Esophagus muscularis mucosa (tissue), 4 donors: ENCODE results near the gene NRCAM. TPM values are rescaled to one million over a fixed set of nuclear protein-coding genes. Genes with fewer than 3 reads are reported as not detected.

Experiments
- DNase-seq: peaks from one replicate; pipeline ENCODE4 v3.0.0-alpha.2; 2017; ENCODE audit errors: extremely low spot score
- H3K27ac ChIP-seq, 4 donors: fragments of 200-600 bp; sonication (generic); replicated peaks in 1 of 4; 1 replicate in 3 of 4; 2 replicates in 1 of 4; pipeline ENCODE4 v1.5.1; 2016 to 2019; ENCODE audit warnings: mild to moderate bottlenecking in 1 of 4
- H3K27me3 ChIP-seq, 4 donors: fragments of 200-600 bp; sonication (generic); one replicate each; pipeline versions ENCODE4 v1.5.1 to v1.6.0; 2016 to 2019
- H3K36me3 ChIP-seq, 4 donors: fragments of 200-600 bp; sonication (generic); one replicate each; pipeline ENCODE4 v1.5.1; 2016 to 2019
- H3K4me1 ChIP-seq, 4 donors: fragments of 200-600 bp; sonication (generic); one replicate each; pipeline ENCODE4 v1.5.1; 2016 to 2019
- H3K4me3 ChIP-seq, 4 donors: fragments of 200-600 bp; sonication (generic); 1 replicate in 2 of 4; 2 replicates in 2 of 4; pipeline ENCODE4 v1.5.1; 2016 to 2019; ENCODE audit warnings: mild to moderate bottlenecking in 4 of 4, moderate library complexity in 1 of 4
- H3K9me3 ChIP-seq, 4 donors: fragments of 200-600 bp; sonication (generic); 1 replicate in 3 of 4; 2 replicates in 1 of 4; pipeline ENCODE4 v1.5.1; 2016 to 2019
- CTCF ChIP-seq, 3 experiments: fragments of 200-600 bp in 2 of 3; fragments of 450-650 bp in 1 of 3; sonication (generic) in 2 of 3; IDR thresholded peaks; one replicate each; pipeline ENCODE4 v1.5.1; 2017 to 2019; ENCODE audit warnings: antibody characterized with exemption in 3 of 3, mild to moderate bottlenecking in 2 of 3, moderate library complexity in 1 of 3
- EP300 ChIP-seq: sonication (generic); formaldehyde crosslinking; IDR thresholded peaks from one replicate; pipeline ENCODE4 v1.6.1; 2017; ENCODE audit warnings: antibody characterized with exemption
- POLR2A ChIP-seq: fragments of 450-650 bp; IDR thresholded peaks from one replicate; pipeline ENCODE4 v1.6.1; 2017; ENCODE audit warnings: antibody characterized with exemption, moderate library complexity, mild to moderate bottlenecking, low read depth
- POLR2AphosphoS5 ChIP-seq, 2 donors: sonication (generic); formaldehyde crosslinking; IDR thresholded peaks; one replicate each; pipeline ENCODE4 v1.6.1; 2017; ENCODE audit warnings: antibody characterized with exemption in 2 of 2
- WGBS: methylation state at CpG from one replicate; pipeline ENCODE4 v1.1.5; 2018; 5-methylcytosine and 5-hydroxymethylcytosine counted together
- intact Hi-C: fragments of 100-400 bp; cut with DNase I; formaldehyde crosslinking; loops from one replicate; pipeline ENCODE4 v1.15.1; 2023
- total RNA-seq, 4 donors: library from RNA; depleted of rRNA; stranded (reverse); fragments of >200 nt; gene quantifications; one replicate each; pipeline versions ENCODE4 v1.1.0 to v1.2.1, GENCODE V29; 2016

Gene NRCAM
- total RNA-seq, 4 donors from 2014 or later = 2.9 to 5.2 (median 3.3) TPM

- H3K27me3 ChIP-seq = peaks cover 0 to 12% (median 0%) of the 10 kb centered on the region in 4 donors
- no peaks in the 10 kb centered on the region for H3K4me1 ChIP-seq
- TF ChIP-seq POLR2AphosphoS5 (IDR thresholded peaks at IDR 0.05) (no peak), EP300 (no peak), CTCF (IDR thresholded peaks at IDR 0.05) (no peak), POLR2A (no peak)
- DNase-seq = no peak
- intact Hi-C loops = no loop called here
- no peaks in the 10 kb centered on the region for H3K9me3 ChIP-seq
- no peak overlapping the region for H3K27ac ChIP-seq
- no peaks in the 10 kb centered on the region for H3K36me3 ChIP-seq
- H3K4me3 ChIP-seq = no peak overlapping the region
- WGBS = 70% methylated on average over 8 of the region's 8 CpGs
Observed at GRCh38 chr7:108204281-108204796, 251.9 kb downstream of the NRCAM start.

- H3K4me1 ChIP-seq = no peaks in the 10 kb centered on the region
- no peak for TF ChIP-seq EP300
- no peak for TF ChIP-seq POLR2A
- no peak for TF ChIP-seq POLR2AphosphoS5 (IDR thresholded peaks at IDR 0.05)
- TF ChIP-seq CTCF (IDR thresholded peaks at IDR 0.05) = no peak
- no peak for DNase-seq
- peaks cover 0 to 12% (median 0%) of the 10 kb centered on the region in 4 donors for H3K27me3 ChIP-seq
- intact Hi-C loops = no loop called here
- no peak overlapping the region for H3K27ac ChIP-seq
- no peaks in the 10 kb centered on the region for H3K36me3 ChIP-seq
- 55% methylated on average over 4 of the region's 5 CpGs for WGBS
- no peaks in the 10 kb centered on the region for H3K9me3 ChIP-seq
- no peak overlapping the region for H3K4me3 ChIP-seq
Observed at GRCh38 chr7:108203537-108203936, 252.7 kb downstream of the NRCAM start.

- no peak overlapping the region for H3K27ac ChIP-seq
- DNase-seq = no peak
- H3K27me3 ChIP-seq = peaks cover 0 to 12% (median 0%) of the 10 kb centered on the region in 4 donors
- WGBS = 66% methylated on average over 4 of the region's 4 CpGs
- no peak overlapping the region for H3K4me3 ChIP-seq
- intact Hi-C loops = no loop called here
- TF ChIP-seq POLR2A (no peak), POLR2AphosphoS5 (IDR thresholded peaks at IDR 0.05) (no peak), EP300 (no peak), CTCF (IDR thresholded peaks at IDR 0.05) (no peak)
- H3K9me3 ChIP-seq = no peaks in the 10 kb centered on the region
- no peaks in the 10 kb centered on the region for H3K4me1 ChIP-seq
- H3K36me3 ChIP-seq = no peaks in the 10 kb centered on the region
Observed at GRCh38 chr7:108202743-108203142, 253.5 kb downstream of the NRCAM start.

GRCh38 chr7:108201766-108202165 is 254.5 kb downstream of the NRCAM start:
- Histone ChIP-seq H3K27me3 (peaks cover 0 to 12% (median 0%) of the 10 kb centered on the region in 4 donors), H3K9me3 (no peaks in the 10 kb centered on the region), H3K36me3 (no peaks in the 10 kb centered on the region), H3K27ac (no peak overlapping the region), H3K4me1 (no peaks in the 10 kb centered on the region), H3K4me3 (no peak overlapping the region)
- intact Hi-C loops = no loop called here
- TF ChIP-seq POLR2AphosphoS5 (IDR thresholded peaks at IDR 0.05) (no peak), POLR2A (no peak), EP300 (no peak), CTCF (IDR thresholded peaks at IDR 0.05) (no peak)
- DNase-seq = no peak
- 66% methylated on average over 2 of the region's 2 CpGs for WGBS

GRCh38 chr7:108200326-108200725 is 255.9 kb downstream of the NRCAM start:
- Histone ChIP-seq H3K27ac (no peak overlapping the region), H3K9me3 (no peaks in the 10 kb centered on the region), H3K4me1 (no peaks in the 10 kb centered on the region), H3K4me3 (no peak overlapping the region), H3K36me3 (no peaks in the 10 kb centered on the region), H3K27me3 (peaks cover 0 to 12% (median 0%) of the 10 kb centered on the region in 4 donors)
- intact Hi-C loops = no loop called here
- DNase-seq = no peak
- TF ChIP-seq CTCF (IDR thresholded peaks at IDR 0.05) (no peak), EP300 (no peak), POLR2A (no peak), POLR2AphosphoS5 (IDR thresholded peaks at IDR 0.05) (no peak)
- 91% methylated on average over 1 of the region's 1 CpG for WGBS
